Karpas-422 (cell line): ENCODE data around the gene HOXB13. TPM values are rescaled to one million over a fixed set of nuclear protein-coding genes. Genes with fewer than 3 reads are reported as not detected.

Source experiments
- DNase-seq: peaks from one replicate; pipeline ENCODE4 v3.0.0-alpha.2; 2015
- H2AFZ ChIP-seq: fragments of 200-600 bp; sonication (generic); 2 replicates; pipeline ENCODE4 v1.6.1; 2014; ENCODE audit warnings: antibody characterized with exemption, low read length, mixed read lengths
- H3K27ac ChIP-seq: fragments of 200-600 bp; sonication (generic); 2 replicates; pipeline ENCODE4 v1.5.1; 2014; ENCODE audit warnings: mild to moderate bottlenecking, low read length, moderate library complexity
- H3K27me3 ChIP-seq: fragments of 200-600 bp; sonication (generic); 2 replicates; pipeline ENCODE4 v1.6.1; 2014; ENCODE audit warnings: low read length, mixed read lengths
- H3K36me3 ChIP-seq: fragments of 200-600 bp; sonication (generic); 2 replicates; pipeline ENCODE4 v1.6.1; 2014; ENCODE audit warnings: low read length, mixed read lengths; ENCODE audit not compliant: insufficient read depth
- H3K4me1 ChIP-seq: fragments of 200-600 bp; sonication (generic); 2 replicates; pipeline ENCODE4 v1.6.1; 2014; ENCODE audit warnings: mild to moderate bottlenecking, low read length, mixed read lengths
- H3K4me2 ChIP-seq: fragments of 200-600 bp; sonication (generic); 2 replicates; pipeline ENCODE4 v1.6.1; 2014; ENCODE audit warnings: low read length, low read depth, mild to moderate bottlenecking; ENCODE audit not compliant: poor library complexity, severe bottlenecking
- H3K4me3 ChIP-seq: fragments of 200-600 bp; sonication (generic); 2 replicates; pipeline ENCODE4 v1.5.1; 2014; ENCODE audit warnings: mild to moderate bottlenecking, antibody characterized with exemption, low read length, mixed read lengths
- H3K79me2 ChIP-seq: fragments of 200-600 bp; sonication (generic); 2 replicates; pipeline ENCODE4 v1.6.1; 2014; ENCODE audit warnings: mild to moderate bottlenecking, low read length, mixed read lengths
- H3K9ac ChIP-seq: fragments of 200-600 bp; sonication (generic); 2 replicates; pipeline ENCODE4 v1.6.0; 2014; ENCODE audit warnings: low read length
- H3K9me2 ChIP-seq: fragments of 200-600 bp; sonication (generic), shearing (Covaris generic); replicated peaks from 2 replicates; pipeline ENCODE4 v1.6.0; 2014; ENCODE audit warnings: mild to moderate bottlenecking, low read length, moderate library complexity; ENCODE audit not compliant: insufficient read depth
- H3K9me3 ChIP-seq: fragments of 300-700, 200-600 bp; sonication (generic); 2 replicates; pipeline ENCODE4 v1.6.1; 2014; ENCODE audit warnings: low read length, mixed read lengths
- H4K20me1 ChIP-seq: fragments of 200-600 bp; sonication (generic); 2 replicates; pipeline ENCODE4 v1.6.1; 2014; ENCODE audit warnings: mild to moderate bottlenecking, antibody characterized with exemption, low read length, low read depth; ENCODE audit not compliant: insufficient read depth
- total RNA-seq: library from RNA; depleted of rRNA; stranded (reverse); fragments of >200 nt; shearing (Covaris generic); gene quantifications from 2 replicates; pipeline ENCODE4 v1.2.3, GENCODE V29; 2014; ENCODE audit warnings: low replicate concordance

The HOXB13 gene
- total RNA-seq, 1 experiment from 2014 or later = not detected

DNA sequence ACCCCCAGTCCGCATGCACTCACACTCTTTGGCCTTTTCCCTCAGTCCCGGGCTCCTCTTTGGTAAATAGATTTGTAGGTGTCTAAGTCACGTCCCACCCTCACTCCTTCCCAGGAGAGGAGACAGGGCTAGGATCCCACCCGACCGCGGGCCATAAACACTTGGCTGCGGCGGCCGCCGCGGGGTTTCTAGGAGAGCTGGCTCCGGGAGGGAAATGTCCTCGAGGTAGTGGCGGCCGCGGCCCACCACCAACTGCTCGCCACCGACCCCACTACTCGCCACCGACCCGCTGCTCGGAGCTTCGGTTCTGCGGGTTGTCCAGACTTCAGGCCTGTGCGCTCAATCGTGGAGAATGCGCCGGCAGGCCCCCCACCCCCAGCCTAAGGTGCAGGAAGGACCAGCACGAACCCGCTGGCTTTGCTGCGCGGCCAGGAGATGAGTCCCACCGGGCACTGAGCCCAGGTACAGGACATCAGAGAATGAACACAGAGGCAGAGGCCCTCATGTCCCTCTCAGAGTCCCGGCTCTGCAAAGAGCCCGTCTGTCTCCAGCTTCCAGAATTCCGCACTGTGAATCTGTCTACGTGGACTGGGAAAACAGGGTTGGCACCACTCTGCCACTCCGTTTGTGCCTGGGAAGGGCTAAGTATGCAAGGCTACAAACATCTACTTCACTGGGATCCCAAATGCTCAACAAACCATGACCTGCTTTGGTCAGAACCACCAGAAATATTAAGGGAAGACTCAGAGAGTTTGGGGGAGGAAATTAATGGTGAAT lies 3.1 kb downstream of the HOXB13 start:
- Histone ChIP-seq H4K20me1 (no peaks in the 10 kb centered on the region), H3K9me3 (no peaks in the 10 kb centered on the region), H3K4me3 (no peak overlapping the region), H3K4me2 (no peak overlapping the region), H3K9me2 (no peaks in the 10 kb centered on the region), H3K27me3 (no peaks in the 10 kb centered on the region), H2AFZ (no peak overlapping the region), H3K27ac (no peak overlapping the region), H3K9ac (no peak overlapping the region), H3K4me1 (peaks cover 3% of the 10 kb centered on the region; the same call in 1 of the 2 replicates), H3K36me3 (no peaks in the 10 kb centered on the region), H3K79me2 (no peaks in the 10 kb centered on the region)
- DNase-seq = no peak

DNA sequence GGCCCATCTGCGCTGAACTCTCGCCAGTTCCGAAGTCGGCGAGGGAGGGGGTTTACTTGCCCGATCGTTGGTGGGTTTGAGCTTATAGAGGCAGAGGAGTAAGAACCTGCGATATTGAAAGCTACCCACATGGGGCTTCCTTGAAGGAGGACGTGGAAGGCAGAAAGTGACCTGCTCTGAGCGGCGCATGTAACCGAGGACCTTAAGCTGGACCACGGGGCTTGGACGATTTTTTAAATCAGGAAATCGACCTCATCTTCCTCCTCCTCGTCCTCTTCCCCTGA lies 3.6 kb downstream of the HOXB13 start:
- no peak overlapping the region for H3K4me3 ChIP-seq

GRCh38 chr17:48724251-48725003 lies 4.1 kb downstream of the HOXB13 start:
- H3K36me3 ChIP-seq = no peaks in the 10 kb centered on the region
- no peak overlapping the region for H3K4me3 ChIP-seq
- H3K9me2 ChIP-seq = no peaks in the 10 kb centered on the region
- H3K9ac ChIP-seq = no peak overlapping the region
- H3K27me3 ChIP-seq = no peaks in the 10 kb centered on the region
- no peaks in the 10 kb centered on the region for H4K20me1 ChIP-seq
- H3K4me1 ChIP-seq = peaks cover 3% of the 10 kb centered on the region; the same call in 1 of the 2 replicates
- no peaks in the 10 kb centered on the region for H3K9me3 ChIP-seq
- no peaks in the 10 kb centered on the region for H3K79me2 ChIP-seq
- no peak overlapping the region for H3K4me2 ChIP-seq
- no peak overlapping the region for H3K27ac ChIP-seq
- peak; percentile 82 for DNase-seq
- no peak overlapping the region for H2AFZ ChIP-seq

More for the DNA sequence above, 3.6 kb downstream of the HOXB13 start:
- H3K27ac ChIP-seq = no peak overlapping the region
- no peak overlapping the region for H3K9ac ChIP-seq
- H3K9me3 ChIP-seq = no peaks in the 10 kb centered on the region
- no peaks in the 10 kb centered on the region for H3K36me3 ChIP-seq
- no peaks in the 10 kb centered on the region for H4K20me1 ChIP-seq
- peaks cover 3% of the 10 kb centered on the region; the same call in 1 of the 2 replicates for H3K4me1 ChIP-seq
- DNase-seq = no peak
- H2AFZ ChIP-seq = no peak overlapping the region
- H3K27me3 ChIP-seq = no peaks in the 10 kb centered on the region
- H3K79me2 ChIP-seq = no peaks in the 10 kb centered on the region
- H3K4me2 ChIP-seq = no peak overlapping the region
- no peaks in the 10 kb centered on the region for H3K9me2 ChIP-seq

DNA sequence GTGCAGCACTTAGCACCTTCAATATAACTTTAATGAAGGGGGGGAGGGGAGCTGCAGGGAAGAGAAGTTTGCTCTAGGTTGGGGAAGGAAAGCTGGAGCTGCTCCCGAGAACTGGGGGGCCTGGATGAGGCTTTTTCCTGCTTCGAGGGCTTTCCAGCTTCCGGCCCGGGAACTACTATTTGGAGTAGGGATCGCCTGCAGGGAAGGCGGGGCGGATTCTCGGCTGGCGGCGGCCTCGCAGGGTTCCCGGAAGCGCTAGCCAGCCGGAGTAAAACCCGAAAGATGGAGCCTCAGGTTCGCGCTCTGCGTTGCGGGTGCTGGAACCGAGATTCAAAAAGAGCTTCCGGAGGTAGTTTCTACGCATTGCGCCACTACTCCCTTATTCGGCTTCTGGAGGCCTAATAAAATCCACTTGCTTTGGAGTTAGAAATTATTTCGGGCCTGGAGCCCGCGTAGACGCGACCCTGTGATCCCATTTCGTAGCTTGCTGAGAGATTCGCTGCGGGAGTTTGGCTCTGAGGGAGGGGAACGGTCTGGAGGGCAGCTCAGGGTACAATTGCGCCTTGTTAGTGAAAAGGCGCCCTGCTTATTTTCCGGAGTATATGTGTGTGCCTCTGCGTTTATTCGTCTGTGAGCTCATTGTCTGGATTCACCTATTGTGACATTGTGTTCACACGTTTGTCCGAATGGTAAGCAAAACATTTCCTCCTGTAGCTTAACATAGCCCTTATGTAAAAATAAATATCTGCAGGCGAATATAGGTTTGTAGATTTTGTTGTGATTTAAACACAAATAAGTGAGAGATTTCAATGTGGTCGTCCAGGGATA lies 4.9 kb downstream of the HOXB13 start:
- no peak overlapping the region for H3K4me3 ChIP-seq
- no peaks in the 10 kb centered on the region for H3K79me2 ChIP-seq
- H3K4me2 ChIP-seq = no peak overlapping the region
- no peak overlapping the region for H2AFZ ChIP-seq
- no peak for DNase-seq
- no peaks in the 10 kb centered on the region for H3K27me3 ChIP-seq
- H3K36me3 ChIP-seq = no peaks in the 10 kb centered on the region
- no peaks in the 10 kb centered on the region for H3K9me2 ChIP-seq
- H3K9ac ChIP-seq = no peak overlapping the region
- H4K20me1 ChIP-seq = no peaks in the 10 kb centered on the region
- H3K9me3 ChIP-seq = no peaks in the 10 kb centered on the region
- H3K27ac ChIP-seq = no peak overlapping the region
- H3K4me1 ChIP-seq = peaks cover 3% of the 10 kb centered on the region; the same call in 1 of the 2 replicates

DNA sequence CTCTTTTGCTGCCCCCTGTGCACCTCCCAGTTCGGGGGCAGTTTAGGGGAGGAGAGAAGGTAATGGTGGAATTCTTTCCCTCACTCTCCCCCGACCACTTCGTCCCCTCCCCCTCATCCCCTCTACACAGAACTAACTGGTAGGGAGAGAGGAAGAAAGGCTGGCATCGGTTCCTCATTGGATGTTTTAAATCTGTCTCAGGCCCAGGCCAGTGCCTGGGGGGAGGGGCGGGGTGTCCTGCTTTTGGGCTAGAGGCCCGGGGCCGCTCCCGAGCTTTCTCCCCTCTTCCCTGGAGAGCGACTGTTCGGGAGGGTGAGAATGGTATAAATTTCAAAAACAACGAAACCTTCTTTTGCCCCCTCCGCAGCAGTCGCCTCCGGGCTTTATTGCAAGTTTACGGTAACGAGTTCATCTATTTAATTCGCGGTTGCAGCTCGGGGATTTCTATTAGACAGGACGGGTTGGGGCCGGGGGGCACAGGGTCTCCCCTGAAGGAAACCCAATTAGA lies 5.6 kb downstream of the HOXB13 start, which contains the start of gene PRAC2:
Gene PRAC2 (plus strand): TSS at position 271 of the 508 bp plus-strand sequence. CDS start 1,226 bp downstream, outside the sequence.
- no peak for DNase-seq
- no peak within 1 kb of the TSS for H3K4me3 ChIP-seq
- H3K9me2 ChIP-seq = no peaks in the 10 kb centered on the region
- no peaks in the 10 kb centered on the region for H3K79me2 ChIP-seq
- H2AFZ ChIP-seq = no peak within 1 kb of the TSS
- H3K36me3 ChIP-seq = no peaks in the 10 kb centered on the region
- no peaks in the 10 kb centered on the region for H4K20me1 ChIP-seq
- no peak within 1 kb of the TSS for H3K27ac ChIP-seq
- H3K27me3 ChIP-seq = no peaks in the 10 kb centered on the region
- H3K9me3 ChIP-seq = no peaks in the 10 kb centered on the region
- H3K9ac ChIP-seq = no peak within 1 kb of the TSS
- H3K4me2 ChIP-seq = no peak within 1 kb of the TSS
- peaks cover 3% of the 10 kb centered on the region; the same call in 1 of the 2 replicates for H3K4me1 ChIP-seq

- H3K27ac ChIP-seq = no peak within 1 kb of the TSS
- no peaks in the 10 kb centered on the region for H3K36me3 ChIP-seq
- no peak within 1 kb of the TSS for H3K9ac ChIP-seq
- no peak within 1 kb of the TSS for H3K4me2 ChIP-seq
- no peak within 1 kb of the TSS for H2AFZ ChIP-seq
- no peaks in the 10 kb centered on the region for H3K79me2 ChIP-seq
- H3K4me1 ChIP-seq = peaks cover 3% of the 10 kb centered on the region; the same call in 1 of the 2 replicates
- no peaks in the 10 kb centered on the region for H3K9me2 ChIP-seq
- no peaks in the 10 kb centered on the region for H3K27me3 ChIP-seq
- no peak for DNase-seq
- no peaks in the 10 kb centered on the region for H4K20me1 ChIP-seq
- H3K4me3 ChIP-seq = no peak within 1 kb of the TSS
- H3K9me3 ChIP-seq = no peaks in the 10 kb centered on the region
Observed at GRCh38 chr17:48722201-48722907, 6.2 kb downstream of the HOXB13 start, which contains the start of gene PRAC1. Gene PRAC1 (minus strand): TSS chr17:48722518. CDS start chr17:48722392, 126 bp downstream.

- H3K4me3 ChIP-seq = no peak overlapping the region
- no peaks in the 10 kb centered on the region for H3K36me3 ChIP-seq
- no peaks in the 10 kb centered on the region for H4K20me1 ChIP-seq
- no peak overlapping the region for H3K4me2 ChIP-seq
- no peaks in the 10 kb centered on the region for H3K27me3 ChIP-seq
- no peak overlapping the region for H2AFZ ChIP-seq
- no peaks in the 10 kb centered on the region for H3K79me2 ChIP-seq
- no peaks in the 10 kb centered on the region for H3K9me2 ChIP-seq
- H3K4me1 ChIP-seq = peaks cover 3% of the 10 kb centered on the region; the same call in 1 of the 2 replicates
- DNase-seq = no peak
- H3K9me3 ChIP-seq = no peaks in the 10 kb centered on the region
- no peak overlapping the region for H3K27ac ChIP-seq
- H3K9ac ChIP-seq = no peak overlapping the region
Observed at GRCh38 chr17:48721009-48721402, 7.5 kb downstream of the HOXB13 start.
